HT-29 (cell line): ENCODE measurements around the gene MUC20. TPM values are rescaled to one million over a fixed set of nuclear protein-coding genes. Genes with fewer than 3 reads are reported as not detected.
"Not testable (repeated sequence)": the region's sequence is repeated elsewhere in the genome, so short reads cannot be mapped to it uniquely, and the experiment has no call there.

Source experiments
- DNase-seq: peaks from one replicate; pipeline ENCODE4 v3.0.0-alpha.2; 2015; ENCODE audit warnings: low spot score
- total RNA-seq: library from RNA; depleted of rRNA; stranded (reverse); fragments of >200 nt; shearing (Covaris generic); gene quantifications from 2 replicates; pipeline ENCODE4 v1.2.3, GENCODE V29; 2014

MUC20 gene
- total RNA-seq, 1 experiment from 2014 or later, result 68.0 TPM

DNA sequence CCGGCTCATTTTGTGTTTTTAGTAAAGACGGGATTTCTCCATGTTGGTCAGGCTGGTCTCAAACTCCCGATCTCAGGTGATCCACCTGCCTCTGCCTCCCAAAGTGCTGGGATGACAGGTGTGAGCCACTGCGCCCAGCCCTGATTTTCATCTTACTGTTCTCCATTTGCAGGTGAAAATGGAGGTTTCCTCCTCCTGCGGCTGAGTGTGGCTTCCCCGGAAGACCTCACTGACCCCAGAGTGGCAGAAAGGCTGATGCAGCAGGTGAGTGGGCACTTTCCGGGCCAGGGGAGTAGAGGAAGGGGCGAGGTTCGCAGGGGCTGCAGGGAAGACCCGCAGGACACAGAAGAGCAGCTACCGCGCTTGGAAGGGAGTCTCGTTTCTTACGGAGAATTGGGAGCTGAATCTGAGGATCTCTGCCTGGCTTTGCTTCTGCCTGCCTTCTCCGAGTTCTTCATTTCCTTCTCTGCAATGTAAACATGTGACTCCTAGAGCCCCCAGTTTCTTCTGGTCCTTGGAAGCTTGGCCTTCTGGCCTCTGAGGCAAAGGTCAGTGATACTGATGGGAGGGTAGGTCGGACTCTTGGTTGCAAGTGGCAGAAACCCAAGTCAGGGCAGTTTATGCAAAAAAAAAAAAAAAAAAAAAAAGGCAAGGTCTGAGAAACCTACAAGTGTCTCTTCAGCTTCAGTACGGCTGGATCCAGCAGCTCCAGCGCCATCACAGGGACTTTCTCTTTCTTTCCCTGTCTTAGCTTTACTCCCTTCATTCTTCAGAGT, 8.9 kb downstream of the MUC20 start:
- no peak for DNase-seq

- no peak for DNase-seq
These were observed 10.7 kb downstream of the MUC20 start for GRCh38 chr3:195731356-195731905.

- DNase-seq, result no peak
These were observed 12.2 kb downstream of the MUC20 start for GRCh38 chr3:195732940-195733339.

GRCh38 chr3:195735036-195735695, 14.4 kb downstream of the MUC20 start:
- DNase-seq, result no peak

GRCh38 chr3:195736866-195737490, 16.2 kb downstream of the MUC20 start:
- DNase-seq, result no peak

DNA sequence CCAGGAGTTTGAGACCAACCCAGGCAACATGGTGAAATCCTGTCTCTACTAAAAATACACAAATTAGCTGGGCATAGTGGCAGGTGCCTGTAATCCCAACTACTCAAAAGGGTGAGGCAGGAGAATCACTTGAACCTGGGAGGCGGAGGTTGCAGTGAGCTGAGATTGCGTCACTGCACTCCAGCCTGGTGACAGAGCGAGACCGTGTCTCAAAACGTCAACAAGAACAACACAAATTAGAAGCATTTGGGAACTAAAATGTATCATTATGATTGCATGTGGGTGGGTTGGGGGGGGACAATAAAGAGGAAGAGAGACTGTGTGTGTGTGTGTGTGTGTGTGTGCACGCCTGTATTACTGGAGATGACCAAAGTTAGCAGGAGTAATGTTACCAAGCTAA, 17.0 kb downstream of the MUC20 start:
- DNase-seq, result not testable (repeated sequence)

GRCh38 chr3:195738274-195739044, 17.7 kb downstream of the MUC20 start:
- DNase-seq, result no peak

- no peak for DNase-seq
These were observed 18.9 kb downstream of the MUC20 start for GRCh38 chr3:195739561-195740111.

DNA sequence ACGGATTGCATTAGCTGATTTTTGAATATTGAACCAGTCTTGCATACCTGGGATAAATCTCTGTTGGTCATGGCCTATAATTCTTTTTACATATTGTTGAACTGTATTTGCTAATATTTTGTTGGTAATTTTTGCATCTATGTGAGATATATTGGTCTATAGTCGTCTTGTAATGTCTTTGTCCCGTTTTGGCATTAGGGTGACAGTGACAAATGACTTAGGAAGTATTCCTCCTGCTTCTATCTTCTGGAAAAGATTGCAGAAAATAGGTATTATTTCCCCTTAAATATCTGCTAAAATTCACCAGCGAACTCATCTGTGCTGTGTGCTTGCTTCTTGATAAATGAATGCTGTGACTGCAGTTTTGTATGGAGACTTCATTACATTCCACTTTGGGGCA, 23.7 kb downstream of the MUC20 start:
- no peak for DNase-seq

GRCh38 chr3:195746346-195746745, 25.6 kb downstream of the MUC20 start:
- DNase-seq, result no peak

DNA sequence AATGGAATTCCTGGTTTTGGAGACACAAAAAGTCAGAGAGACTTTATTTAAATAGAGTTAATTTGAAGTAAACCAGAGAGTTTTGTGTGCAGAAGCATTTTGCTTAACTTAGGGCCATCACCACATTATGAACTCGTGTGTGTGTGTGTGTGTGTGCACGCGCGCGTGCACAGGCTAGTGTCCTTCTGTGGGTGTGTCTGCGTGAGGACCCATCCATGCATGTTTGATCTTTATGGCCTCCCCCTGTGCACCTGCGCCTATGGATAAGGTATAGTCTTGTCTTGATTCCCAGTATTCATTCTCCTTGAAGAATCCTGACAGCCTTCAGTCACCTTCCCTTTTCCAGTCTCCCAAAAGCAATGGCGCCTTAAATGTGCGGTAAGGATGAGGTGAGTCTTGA, 26.0 kb downstream of the MUC20 start:
- no peak for DNase-seq

GRCh38 chr3:195748661-195749060, 27.9 kb downstream of the MUC20 start:
- DNase-seq, result no peak

DNA sequence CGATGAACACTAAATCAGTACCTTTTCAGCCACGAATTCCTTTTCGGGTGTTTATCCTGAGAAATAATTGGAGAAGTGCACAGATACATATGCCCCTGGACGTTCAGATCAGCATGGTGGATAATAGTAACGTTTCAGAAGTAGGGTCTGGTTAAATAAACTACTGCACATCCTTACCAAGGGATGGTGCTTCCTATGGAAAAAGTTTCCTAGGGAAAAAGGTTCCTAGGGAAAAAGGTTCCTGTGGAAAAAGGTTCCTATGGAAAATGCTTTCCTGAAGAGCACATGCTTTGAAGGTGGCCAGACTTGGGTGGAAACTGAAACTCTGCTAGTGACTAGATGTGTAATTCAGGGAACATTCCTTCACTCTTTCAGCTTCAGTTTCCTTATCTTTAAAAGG, 28.3 kb downstream of the MUC20 start:
- not testable (repeated sequence) for DNase-seq

GRCh38 chr3:195750797-195751520, 30.2 kb downstream of the MUC20 start:
- no peak for DNase-seq

- no peak for DNase-seq
These were observed 30.8 kb downstream of the MUC20 start for GRCh38 chr3:195751560-195751959.

GRCh38 chr3:195752066-195752465, 31.3 kb downstream of the MUC20 start:
- no peak for DNase-seq

GRCh38 chr3:195752546-195753331, 32.0 kb downstream of the MUC20 start:
- DNase-seq, result no peak

DNA sequence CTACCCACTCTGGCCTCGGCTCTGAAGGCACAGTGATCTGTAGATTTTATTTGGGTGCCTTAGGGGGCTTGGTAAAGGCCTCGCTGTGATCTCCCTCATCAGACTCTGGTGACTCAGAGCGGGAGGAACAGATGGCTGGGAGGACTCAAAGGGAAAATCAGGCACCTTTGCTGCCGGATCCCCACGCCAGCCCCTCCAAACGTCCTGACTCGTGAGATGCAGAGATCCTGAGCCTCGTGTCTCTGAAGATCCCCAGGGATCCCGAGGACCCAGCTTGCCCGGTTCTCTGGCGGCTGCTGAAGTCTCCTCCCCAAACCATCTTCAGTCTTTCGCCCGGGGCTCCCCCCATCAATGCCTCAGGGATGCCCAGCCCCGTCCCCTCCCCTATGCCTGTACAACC, 32.8 kb downstream of the MUC20 start:
- DNase-seq, result no peak

- DNase-seq, result no peak
These were observed 33.4 kb downstream of the MUC20 start for GRCh38 chr3:195754141-195754540.

- DNase-seq, result no peak
These were observed 34.1 kb downstream of the MUC20 start for GRCh38 chr3:195754906-195755305.
